Endodermal cell (in vitro differentiated cells): ENCODE measurements around the gene MMEL1. TPM values are rescaled to one million over a fixed set of nuclear protein-coding genes. Genes with fewer than 3 reads are reported as not detected.

ENCODE experiments used
- DNase-seq: peaks from one replicate; pipeline ENCODE4 v3.0.0-alpha.2; 2017
- H3K27ac ChIP-seq: 2 replicates; pipeline ENCODE4 v1.5.1; 2013; ENCODE audit warnings: mild to moderate bottlenecking, low read depth, low read length, moderate library complexity
- H3K27me3 ChIP-seq: 2 replicates; pipeline ENCODE4 v1.6.1; 2013; ENCODE audit warnings: mild to moderate bottlenecking, low read length, moderate library complexity; ENCODE audit not compliant: insufficient read depth, control insufficient read depth, poor library complexity, severe bottlenecking
- H3K36me3 ChIP-seq: 2 replicates; pipeline ENCODE4 v1.7.0; 2013; ENCODE audit warnings: mild to moderate bottlenecking, low read length, moderate library complexity; ENCODE audit not compliant: control insufficient read depth, insufficient read depth
- H3K4me1 ChIP-seq: one replicate; pipeline ENCODE4 v1.7.0; 2013; ENCODE audit warnings: low read length; ENCODE audit not compliant: control insufficient read depth, insufficient read depth
- H3K4me3 ChIP-seq: 2 replicates; pipeline ENCODE4 v1.5.1; 2013; ENCODE audit warnings: mild to moderate bottlenecking, low read length, moderate library complexity
- H3K9ac ChIP-seq: 2 replicates; pipeline ENCODE4 v1.6.1; 2013; ENCODE audit warnings: mild to moderate bottlenecking, low read length, moderate library complexity; ENCODE audit not compliant: poor library complexity, severe bottlenecking; ENCODE audit errors: extremely low read depth
- H3K9me3 ChIP-seq: 2 replicates; pipeline ENCODE4 v1.6.1; 2013; ENCODE audit warnings: mild to moderate bottlenecking, low read length, moderate library complexity; ENCODE audit not compliant: control insufficient read depth
- H3K27ac Mint-ChIP-seq: 2 replicates; pipeline ENCODE4 v1.8.0; 2020; ENCODE audit warnings: mixed read lengths
- H3K27me3 Mint-ChIP-seq: 2 replicates; pipeline ENCODE4 v1.8.0; 2021; ENCODE audit warnings: mild to moderate bottlenecking, mixed read lengths; ENCODE audit not compliant: insufficient read depth
- H3K36me3 Mint-ChIP-seq: 2 replicates; pipeline ENCODE4 v1.8.0; 2020; ENCODE audit warnings: low read depth, mixed read lengths
- H3K4me1 Mint-ChIP-seq: 2 replicates; pipeline ENCODE4 v1.8.0; 2020; ENCODE audit warnings: mixed read lengths
- H3K4me3 Mint-ChIP-seq: 2 replicates; pipeline ENCODE4 v1.8.0; 2020; ENCODE audit warnings: mild to moderate bottlenecking, moderate library complexity, mixed read lengths
- H3K9me3 Mint-ChIP-seq: 2 replicates; pipeline ENCODE4 v1.8.0; 2020; ENCODE audit warnings: mild to moderate bottlenecking, mixed read lengths
- CTCF ChIP-seq: fragments of 200-600 bp; sonication (generic); conservative IDR thresholded peaks from 2 replicates; pipeline ENCODE4 v1.5.0; 2021; ENCODE audit warnings: antibody characterized with exemption, mild to moderate bottlenecking
- whole genome bisulfite sequencing, 2 experiments: methylation state at CpG; one replicate each; pipeline versions ENCODE4 v1.1.5 to v1.1.7; 2013; ENCODE audit warnings: missing lambda C conversion rate in 2 of 2, mixed read lengths in 1 of 2; ENCODE audit not compliant: insufficient coverage in 1 of 2, insufficient read length in 1 of 2; 5-methylcytosine and 5-hydroxymethylcytosine counted together
- total RNA-seq, 2 donors: library from RNA; stranded (reverse); fragmentation: NEBNext Ultra II Directional in 1 of 2; extraction: Animal tissue kit (Norgen Biotek cat#: 25700) in 1 of 2; gene quantifications; 2 replicates in 1 of 2; 3 replicates in 1 of 2; pipeline ENCODE4 v1.2.1, GENCODE V29; 2021

MMEL1 gene
- total RNA-seq, 2 donors from 2014 or later: 0.42 TPM; not detected in 1

GRCh38 chr1:2541619-2542245 lies 91.1 kb downstream of the MMEL1 start:
- Histone ChIP-seq H3K9ac (no peak overlapping the region), H3K36me3 (no peaks in the 10 kb centered on the region), H3K27me3 (peaks cover 23% of the 10 kb centered on the region), H3K9me3 (no peaks in the 10 kb centered on the region), H3K27ac (no peak overlapping the region), H3K4me3 (no peak overlapping the region), H3K4me1 (no peaks in the 10 kb centered on the region)
- WGBS, 2 experiments: 93 to 95% methylated on average over 22 to 25 of the region's 25 CpGs
- DNase-seq: no peak
- no peaks in the 10 kb centered on the region for H3K36me3 Mint-ChIP-seq
- H3K4me3 Mint-ChIP-seq: no peak overlapping the region
- H3K27me3 Mint-ChIP-seq: peaks cover 34% of the 10 kb centered on the region
- H3K4me1 Mint-ChIP-seq: no peaks in the 10 kb centered on the region
- no peaks in the 10 kb centered on the region for H3K9me3 Mint-ChIP-seq
- no peak for TF ChIP-seq CTCF
- no peak overlapping the region for H3K27ac Mint-ChIP-seq

DNA sequence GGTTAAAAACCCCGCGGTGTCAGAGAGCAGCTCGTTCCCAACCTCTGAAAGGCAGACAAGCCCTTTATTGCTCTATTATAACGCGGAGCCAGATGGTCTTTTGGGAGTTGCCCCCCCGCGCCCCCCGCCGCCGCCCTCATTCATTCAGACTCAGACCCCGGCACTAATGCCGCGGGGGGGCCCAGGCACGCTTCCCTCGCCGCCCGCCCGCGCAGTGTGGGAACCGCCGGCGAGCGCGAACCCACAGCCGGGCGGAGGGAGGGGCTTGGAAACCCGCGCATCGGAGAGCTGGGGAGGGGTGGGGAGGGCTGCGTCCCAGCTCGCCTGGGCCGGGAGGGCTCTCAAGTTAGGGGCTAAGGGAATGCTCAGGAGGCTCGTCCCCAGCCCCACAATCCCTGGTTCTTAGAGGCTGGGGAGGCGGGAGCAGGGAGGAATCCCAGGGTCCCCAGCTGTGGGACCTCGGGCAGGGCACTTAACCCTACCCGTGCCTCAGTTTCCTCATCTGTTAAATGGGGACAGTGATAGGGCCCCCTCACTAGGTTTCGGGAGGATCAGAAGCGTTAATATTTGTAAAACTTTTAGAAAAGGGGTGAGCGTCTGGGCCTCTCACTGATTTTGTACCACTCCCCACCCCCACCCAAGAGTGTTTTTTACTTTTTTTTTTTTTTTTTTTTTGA lies 91.9 kb downstream of the MMEL1 start:
- no peaks in the 10 kb centered on the region for H3K36me3 Mint-ChIP-seq
- H3K27ac ChIP-seq: peak overlapping the region; percentile 64
- no peaks in the 10 kb centered on the region for H3K36me3 ChIP-seq
- no peaks in the 10 kb centered on the region for H3K4me1 Mint-ChIP-seq
- H3K4me3 ChIP-seq: no peak overlapping the region
- peaks cover 39% of the 10 kb centered on the region for H3K27me3 Mint-ChIP-seq
- H3K9me3 Mint-ChIP-seq: no peaks in the 10 kb centered on the region
- H3K9me3 ChIP-seq: no peaks in the 10 kb centered on the region
- H3K4me3 Mint-ChIP-seq: no peak overlapping the region
- TF ChIP-seq CTCF: no peak
- peak; percentile 70 for DNase-seq
- peaks cover 28% of the 10 kb centered on the region for H3K27me3 ChIP-seq
- no peak overlapping the region for H3K27ac Mint-ChIP-seq
- H3K9ac ChIP-seq: no peak overlapping the region
- 17 to 27% methylated on average over 7 to 39 of the region's 39 CpGs for WGBS, 2 experiments
- H3K4me1 ChIP-seq: no peaks in the 10 kb centered on the region

Other genes with a start within 250 kb of the MMEL1 start
- gene MORN1, start 241.5 kb downstream of the MMEL1 start, total RNA-seq: 10 to 100 TPM; 21.3 to 24.9 TPM
- 100 to 1,000 TPM; 114 TPM for gene RER1, start 241.2 kb downstream of the MMEL1 start, total RNA-seq
- gene PEX10, start 220.5 kb downstream of the MMEL1 start, total RNA-seq: 10 to 100 TPM; 35.6 TPM
- gene PLCH2, start 156.7 kb downstream of the MMEL1 start, total RNA-seq: under 1 TPM; 0.18 to 0.31 TPM
- gene PANK4, start 106.4 kb downstream of the MMEL1 start, total RNA-seq: 10 to 100 TPM; 45.6 to 49.5 TPM
- not detected for gene HES5, start 102.8 kb downstream of the MMEL1 start, total RNA-seq
- under 1 TPM; 0.29 to 0.46 TPM for gene TNFRSF14, start 76.6 kb downstream of the MMEL1 start, total RNA-seq
- gene PRXL2B, start 46.2 kb downstream of the MMEL1 start, total RNA-seq: 10 to 100 TPM; 33.4 to 34.4 TPM
- gene TTC34, start 168.7 kb upstream of the MMEL1 start, total RNA-seq: 1 to 10 TPM; 2.4 to 3.1 TPM